GM10248 (cell line): ENCODE results near the gene ZNF428.

Source experiments
- CTCF ChIA-PET: fragments of 300-600 bp; sonication (Branson Sonifier 250); formaldehyde crosslinking; extraction: SDS; loops from one replicate; lab custom pipeline; 2021; ENCODE audit warnings: antibody characterized with exemption; lab: Yijun Ruan, JAX
- POLR2A ChIA-PET: fragments of 350-650 bp; sonication (Branson Sonifier 250); formaldehyde crosslinking; extraction: SDS; loops from one replicate; lab custom pipeline; 2020; ENCODE audit warnings: antibody characterized with exemption; lab: Yijun Ruan, JAX
- DNase-seq: peaks from one replicate; pipeline ENCODE4 v3.0.0; 2012; ENCODE audit errors: extremely low spot score
- CTCF ChIP-seq: IDR thresholded peaks from 2 replicates; pipeline ENCODE4 v1.5.1; 2012; ENCODE audit warnings: mild to moderate bottlenecking, low read depth; ENCODE audit errors: extremely low read depth, missing control alignments, control extremely low read depth

The ZNF428 gene

DNA sequence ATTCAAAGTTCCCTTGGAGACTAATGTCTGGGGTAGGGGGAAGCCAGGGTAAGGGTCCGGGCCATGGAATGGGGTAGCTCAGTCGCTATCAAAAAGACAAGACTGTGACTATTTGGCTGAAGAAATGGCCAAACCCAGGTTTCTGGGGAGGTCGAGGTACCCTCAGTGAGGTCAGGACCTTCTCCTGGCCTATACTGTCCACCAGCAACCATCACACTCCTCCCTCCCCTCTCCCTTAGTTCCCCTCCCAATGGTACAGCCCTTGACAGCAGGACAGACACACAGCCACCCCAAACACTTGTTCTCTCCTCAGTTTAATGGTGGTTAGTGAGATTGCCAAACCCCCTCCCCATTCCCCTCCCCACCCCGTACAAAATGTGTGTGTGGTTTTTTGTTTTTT is 2.6 kb upstream of the ZNF428 start:
- DNase-seq = no peak
- CTCF ChIA-PET = interaction anchor here (0.9 kb wide), 1 partner anchor 15 kb away, joined by 3 read pairs; no protein-coding TSS in a partner anchor
- POLR2A ChIA-PET = no interaction called here
- no peak for TF ChIP-seq CTCF

- POLR2A ChIA-PET = interaction anchor here (0.6 kb wide), 1 partner anchor 1973 kb away, joined by 3 read pairs; no protein-coding TSS in a partner anchor
Observed at GRCh38 chr19:43620061-43621001, 902 bp upstream of the ZNF428 start.

GRCh38 chr19:43618921-43619261 is 538 bp downstream of the ZNF428 start:
- no peak for TF ChIP-seq CTCF
- ChIA-PET CTCF (interaction anchor here (0.7 to 2.1 kb wide), 2 partner anchors 34 to 64 kb away, joined by 3 to 4 read pairs; no protein-coding TSS in a partner anchor), POLR2A (no interaction called here)
- peak; percentile 74 for DNase-seq

More at GRCh38 chr19:43620061-43621001, 902 bp upstream of the ZNF428 start:
- DNase-seq = no peak
- no peak for TF ChIP-seq CTCF
- CTCF ChIA-PET = interaction anchor here (0.7 kb wide), 1 partner anchor 65 kb away, joined by 3 read pairs; no protein-coding TSS in a partner anchor

DNA sequence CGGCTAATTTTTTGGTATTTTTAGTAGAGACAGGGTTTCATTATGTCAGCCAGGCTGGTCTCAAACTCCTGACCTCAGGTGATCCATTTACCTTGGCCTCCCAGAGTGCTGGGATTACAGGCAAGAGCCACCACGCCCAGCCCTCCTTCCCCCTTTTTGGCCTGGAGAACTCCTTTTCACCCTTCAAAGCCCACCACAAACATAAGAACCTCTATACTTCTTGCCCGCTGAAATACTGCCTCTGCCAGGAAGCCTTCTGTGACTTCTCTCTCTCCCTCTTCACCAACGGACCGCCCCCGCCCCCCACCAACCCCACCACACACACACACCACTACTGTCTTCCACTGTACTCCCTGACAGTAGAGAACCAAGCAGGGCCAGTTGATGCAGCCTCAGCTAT is 2.5 kb downstream of the ZNF428 start:
- CTCF ChIA-PET = interaction anchor here (1.0 to 2.1 kb wide), 4 partner anchors 11 to 81 kb away, joined by 3 to 4 read pairs (median 4); no protein-coding TSS in a partner anchor
- TF ChIP-seq CTCF = no peak
- POLR2A ChIA-PET = no interaction called here

GRCh38 chr19:43616306-43616705 is 3.1 kb downstream of the ZNF428 start:
- no peak for TF ChIP-seq CTCF
- no peak for DNase-seq
- ChIA-PET CTCF (interaction anchor here (1.2 kb wide), 1 partner anchor 61 kb away, joined by 6 read pairs; no protein-coding TSS in a partner anchor), POLR2A (no interaction called here)

More for the DNA sequence above, 2.5 kb downstream of the ZNF428 start:
- DNase-seq = no peak

- TF ChIP-seq CTCF = no peak
- no peak for DNase-seq
- CTCF ChIA-PET = no interaction called here
- POLR2A ChIA-PET = no interaction called here
Observed at GRCh38 chr19:43612374-43612773, 7.1 kb downstream of the ZNF428 start.
